A204.1 (cell line): ENCODE results near the gene RAPGEF2.
A peak's percentile ranks its signal among the peaks of the same experiment; 100 is the strongest.
"Not testable (repeated sequence)": the region's sequence is repeated elsewhere in the genome, so short reads cannot be mapped to it uniquely, and the experiment has no call there.

Experiments used
- FAIRE-seq: peaks from 2 replicates; lab custom pipeline; 2012; peaks lifted over from hg19 to GRCh38; lab: Jason Lieb, UNC

Gene RAPGEF2

DNA sequence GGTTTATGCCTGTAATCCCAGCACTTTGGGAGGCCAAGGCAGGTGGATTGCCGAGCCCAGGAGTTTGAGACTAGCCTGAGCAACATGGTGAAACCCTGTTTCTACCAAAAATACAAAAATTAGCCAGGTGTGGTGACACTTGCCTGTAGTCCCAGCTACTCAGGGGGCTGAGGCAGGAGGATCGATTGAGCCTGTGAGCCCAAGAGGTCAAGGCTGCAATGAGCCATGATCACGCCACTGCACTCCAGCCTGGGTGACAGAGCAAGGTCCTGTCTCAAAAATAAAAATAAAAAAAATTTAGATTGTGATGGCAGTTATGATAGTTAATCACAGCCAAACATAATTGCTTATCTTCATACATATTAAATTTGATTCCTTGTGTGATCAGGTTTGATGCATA, 58.6 kb downstream of the RAPGEF2 start:
- not testable (repeated sequence) for FAIRE-seq

DNA sequence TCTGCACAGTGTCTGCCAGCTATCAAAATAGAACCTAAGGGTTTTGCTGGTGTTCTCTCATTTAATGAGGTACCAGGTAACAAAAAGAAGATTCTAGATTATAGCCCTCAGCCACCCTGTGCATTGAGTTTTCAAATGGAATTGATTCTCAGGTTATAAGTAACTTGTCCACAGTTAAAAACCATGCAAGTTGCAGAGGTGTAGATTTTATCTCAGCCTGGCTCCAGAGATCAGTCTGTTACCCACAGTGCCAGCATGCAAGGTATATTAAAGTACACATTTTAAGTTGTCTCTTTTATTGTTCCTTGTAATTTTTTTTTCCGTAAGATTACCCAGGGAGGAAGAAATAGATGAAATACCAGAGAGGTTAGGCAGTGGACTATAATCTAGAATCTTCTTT, 59.7 kb downstream of the RAPGEF2 start:
- no peak for FAIRE-seq

DNA sequence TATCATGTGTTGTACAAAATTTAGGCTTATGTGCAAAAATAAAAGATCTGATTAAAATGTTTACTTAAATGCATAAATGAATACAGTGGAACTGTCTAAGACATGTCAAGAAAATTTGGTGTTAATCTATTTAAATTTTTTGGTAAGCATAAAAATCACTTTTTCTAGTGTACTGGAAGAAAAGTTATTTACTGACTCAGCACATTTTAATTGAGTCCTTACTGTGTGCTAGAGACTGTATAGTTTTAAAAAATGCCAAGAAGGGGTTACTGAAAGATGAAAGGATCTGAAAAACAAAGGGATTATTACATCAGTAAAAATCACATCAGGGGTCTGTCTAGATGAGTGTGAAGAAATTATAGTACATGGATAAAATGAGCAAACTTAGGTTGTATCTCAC, 60.6 kb downstream of the RAPGEF2 start:
- FAIRE-seq = peak; percentile 21

DNA sequence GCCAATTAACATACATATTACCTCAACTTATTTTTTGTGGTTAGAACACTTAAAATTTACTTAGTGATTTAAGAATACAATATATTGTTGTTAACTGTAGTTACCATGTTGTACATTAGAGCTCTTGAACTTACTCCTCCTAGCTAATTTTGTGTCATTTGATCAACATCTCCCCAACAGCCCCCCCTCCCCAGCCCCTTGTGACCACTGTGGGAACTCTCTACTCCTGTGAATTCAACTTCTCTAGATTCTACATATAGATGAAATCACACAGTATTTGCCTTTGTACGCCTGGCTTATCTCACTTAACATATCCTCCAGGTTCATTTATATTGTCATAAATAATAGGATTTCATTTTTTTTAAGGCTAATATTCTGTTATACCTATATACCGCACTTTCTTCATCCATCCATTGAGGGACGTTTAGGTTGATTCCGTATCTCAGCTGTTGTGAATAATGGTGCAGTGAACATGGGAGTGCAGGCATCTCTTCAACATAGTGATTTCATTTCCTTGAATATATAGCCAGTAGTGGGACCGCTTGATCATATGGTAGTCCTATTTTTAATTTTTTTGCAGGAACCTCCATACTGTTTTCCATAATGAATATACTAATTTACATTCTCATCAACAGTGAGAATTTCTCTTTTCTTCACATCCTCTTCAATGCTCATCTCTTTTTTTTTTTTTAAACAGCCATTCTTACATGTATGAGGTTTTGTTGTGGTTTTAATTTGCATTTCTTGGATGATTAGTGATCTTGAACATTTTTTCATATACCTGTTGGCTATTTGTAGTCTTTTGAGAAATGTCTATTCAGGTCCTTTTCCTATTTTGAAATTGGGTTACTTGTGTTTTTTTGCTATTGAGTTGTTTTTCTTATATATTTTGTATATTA, 66.8 kb downstream of the RAPGEF2 start:
- no peak for FAIRE-seq

DNA sequence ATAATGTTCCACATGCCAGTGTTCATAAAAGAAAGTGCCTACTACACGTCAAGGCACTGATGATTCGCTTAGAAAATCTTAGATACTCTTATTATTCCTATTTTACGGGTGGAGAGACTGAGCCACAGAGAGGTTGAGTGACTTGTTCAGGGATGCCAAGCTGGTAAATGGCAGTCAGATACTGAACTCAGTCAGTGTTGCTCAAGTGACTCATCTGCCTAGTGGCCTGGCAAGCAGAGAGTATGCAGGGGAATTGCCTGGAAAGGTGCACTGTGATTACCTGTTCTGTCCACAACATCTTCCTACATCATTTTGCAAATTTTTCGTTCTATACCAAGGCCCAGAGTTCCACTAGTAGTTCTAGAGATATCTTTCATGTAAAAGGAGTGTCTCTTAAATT, 68.4 kb downstream of the RAPGEF2 start:
- no peak for FAIRE-seq

DNA sequence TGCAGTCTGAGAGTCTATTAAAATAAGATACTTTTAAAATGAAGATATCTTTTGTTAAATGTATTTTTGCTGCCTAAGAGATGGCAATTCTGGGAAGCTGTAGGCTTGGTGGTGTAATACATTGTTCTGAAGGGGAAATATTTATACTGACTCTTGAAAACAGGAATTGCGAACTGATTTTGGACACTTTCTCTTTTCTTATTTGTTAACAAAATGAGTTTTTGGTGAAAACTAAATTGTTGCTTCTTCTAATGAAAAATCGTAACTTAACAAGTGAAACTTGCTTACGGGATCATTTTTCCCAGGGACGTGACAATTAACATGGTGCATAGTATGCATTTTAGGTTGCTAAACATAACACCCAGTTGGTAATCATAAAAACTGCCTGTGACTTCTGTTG, 71.0 kb downstream of the RAPGEF2 start:
- FAIRE-seq = no peak

DNA sequence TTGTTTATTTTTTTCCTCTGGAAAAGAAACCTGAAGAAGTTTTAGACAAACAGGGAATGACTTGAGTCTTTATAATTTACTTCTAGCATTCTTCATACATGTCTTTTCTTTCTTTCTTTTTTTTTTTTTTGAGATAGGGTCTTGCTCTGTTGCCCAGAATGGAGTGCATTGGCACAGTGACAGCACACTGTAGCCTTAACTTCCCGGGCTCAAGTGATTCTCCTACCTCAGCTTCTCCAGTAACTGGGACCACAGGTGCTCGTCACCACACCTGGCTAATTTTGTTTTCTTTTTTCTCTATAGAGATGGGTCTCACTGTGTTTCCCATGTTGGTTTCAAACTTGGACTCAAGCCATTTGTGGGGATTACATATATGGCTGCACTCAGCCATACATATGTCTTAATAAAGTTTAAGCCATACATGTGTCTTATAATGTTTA, 71.8 kb downstream of the RAPGEF2 start:
- no peak for FAIRE-seq

DNA sequence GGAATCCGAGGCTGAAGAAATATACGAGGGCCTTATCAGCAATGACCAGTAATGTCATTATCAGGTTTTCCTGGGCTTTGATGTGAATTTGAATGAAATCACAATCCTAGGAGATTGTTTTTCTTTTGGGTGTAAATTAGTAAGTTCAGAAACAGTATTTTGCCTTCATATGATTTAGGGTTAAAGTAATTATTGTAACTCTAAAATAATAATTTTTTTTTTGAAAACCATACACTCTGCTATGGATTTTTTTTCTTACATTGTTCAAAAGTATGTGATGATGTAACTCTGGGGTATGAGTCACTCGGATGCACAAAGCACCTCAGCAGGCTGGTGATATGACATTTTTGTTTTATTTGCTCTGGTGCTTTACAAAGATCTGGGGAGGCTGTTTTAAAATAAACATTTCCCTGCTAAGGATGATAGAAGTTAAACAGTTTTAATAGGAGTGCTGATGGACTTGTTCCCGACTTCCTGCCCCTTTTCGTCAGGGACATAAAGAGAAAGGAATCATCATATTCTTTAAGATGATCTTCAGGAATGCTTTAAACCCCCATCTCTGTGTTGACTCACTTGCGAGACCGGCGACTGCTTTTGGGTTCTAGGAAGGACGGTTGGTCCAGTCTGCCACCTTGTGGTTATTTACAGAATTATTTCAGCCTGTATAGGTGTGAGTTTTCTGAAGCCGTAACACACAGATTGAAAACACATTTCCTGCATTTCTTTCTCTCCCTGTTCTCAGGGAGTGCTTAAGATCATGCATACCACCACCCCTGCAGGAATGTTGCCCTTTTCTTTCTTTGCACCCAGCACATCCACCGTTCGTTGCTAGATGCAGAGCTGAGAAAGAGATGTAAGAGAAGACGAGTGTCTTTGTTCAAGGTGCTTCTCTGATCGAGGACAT, 72.5 kb downstream of the RAPGEF2 start:
- peak; percentile 96 for FAIRE-seq

DNA sequence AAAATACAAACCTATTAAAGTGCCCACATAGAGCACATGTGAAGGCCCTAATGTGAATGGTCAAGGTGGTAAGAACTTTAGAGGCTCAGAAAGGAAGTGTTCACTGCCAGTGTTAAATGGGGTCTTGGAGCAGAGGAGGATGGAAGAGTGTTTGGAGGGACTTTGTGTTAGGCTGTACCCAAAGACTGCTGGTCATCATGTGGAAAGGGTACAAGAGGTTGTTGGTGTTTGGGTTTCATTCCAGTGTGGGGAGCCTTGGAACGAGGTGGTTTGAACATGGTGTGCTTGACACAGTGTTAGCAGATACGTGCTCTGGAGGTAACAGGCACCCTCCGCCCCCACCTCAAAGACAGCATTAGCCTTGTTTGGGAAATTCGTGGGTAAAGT, 73.1 kb downstream of the RAPGEF2 start:
- FAIRE-seq = no peak

DNA sequence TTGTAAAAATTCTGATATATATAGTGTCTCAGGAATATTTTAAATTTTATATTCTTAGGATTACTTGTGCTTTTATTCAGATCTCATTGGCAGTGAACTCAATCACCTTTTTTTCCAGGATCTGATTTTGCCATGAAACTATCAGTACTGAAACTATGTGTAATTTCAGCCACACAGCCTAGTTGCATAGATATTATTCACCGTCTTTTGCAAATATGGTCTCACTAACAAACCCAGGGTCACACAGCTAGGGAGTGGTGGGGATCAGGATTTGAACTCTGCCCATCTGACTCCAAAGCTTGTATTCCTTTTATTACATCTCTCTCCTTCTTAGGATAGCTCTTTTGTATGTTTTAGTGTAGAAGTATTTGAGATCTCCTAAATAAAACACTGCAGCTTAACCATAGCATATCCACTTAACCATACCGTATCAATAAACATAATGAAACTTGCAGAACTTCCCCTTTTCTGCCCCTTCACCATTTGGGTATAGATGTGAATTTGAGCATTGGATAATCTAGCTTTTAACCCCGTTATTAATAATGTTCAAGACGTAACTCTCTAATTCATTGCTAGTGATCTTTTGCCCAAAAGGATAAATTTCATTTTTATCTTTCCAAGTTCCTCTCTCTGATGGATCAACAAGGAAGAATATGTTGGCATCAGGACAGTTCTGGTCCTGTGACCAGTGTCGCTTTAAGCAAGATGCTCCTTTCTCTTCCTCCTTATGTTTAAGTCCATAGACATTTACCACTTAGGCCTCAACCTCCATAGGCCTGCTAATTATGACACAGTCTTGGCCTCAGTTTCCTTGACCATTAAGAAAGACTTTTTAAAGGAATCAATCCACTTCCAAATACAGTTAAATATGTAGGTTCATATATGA, 74.6 kb downstream of the RAPGEF2 start:
- FAIRE-seq = peak; percentile 14

DNA sequence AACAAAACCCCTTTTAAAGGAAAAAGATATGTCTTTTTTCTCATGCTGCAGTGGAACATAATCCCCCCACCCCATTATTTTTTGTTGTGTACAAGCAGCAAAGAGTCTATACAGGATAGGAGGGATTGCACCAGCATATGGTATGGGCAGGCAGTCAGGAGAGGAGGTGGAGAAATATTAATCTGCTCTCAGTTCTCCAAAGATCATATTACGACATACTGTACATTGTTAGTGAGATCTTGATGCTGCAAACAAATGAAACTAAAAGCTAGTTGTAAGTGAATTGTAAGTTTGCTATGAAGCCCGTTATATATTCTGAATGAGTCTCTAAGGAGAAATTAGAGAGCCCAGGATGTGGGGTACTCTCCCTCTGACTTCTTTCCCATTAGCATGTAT, 75.3 kb downstream of the RAPGEF2 start:
- FAIRE-seq = no peak

DNA sequence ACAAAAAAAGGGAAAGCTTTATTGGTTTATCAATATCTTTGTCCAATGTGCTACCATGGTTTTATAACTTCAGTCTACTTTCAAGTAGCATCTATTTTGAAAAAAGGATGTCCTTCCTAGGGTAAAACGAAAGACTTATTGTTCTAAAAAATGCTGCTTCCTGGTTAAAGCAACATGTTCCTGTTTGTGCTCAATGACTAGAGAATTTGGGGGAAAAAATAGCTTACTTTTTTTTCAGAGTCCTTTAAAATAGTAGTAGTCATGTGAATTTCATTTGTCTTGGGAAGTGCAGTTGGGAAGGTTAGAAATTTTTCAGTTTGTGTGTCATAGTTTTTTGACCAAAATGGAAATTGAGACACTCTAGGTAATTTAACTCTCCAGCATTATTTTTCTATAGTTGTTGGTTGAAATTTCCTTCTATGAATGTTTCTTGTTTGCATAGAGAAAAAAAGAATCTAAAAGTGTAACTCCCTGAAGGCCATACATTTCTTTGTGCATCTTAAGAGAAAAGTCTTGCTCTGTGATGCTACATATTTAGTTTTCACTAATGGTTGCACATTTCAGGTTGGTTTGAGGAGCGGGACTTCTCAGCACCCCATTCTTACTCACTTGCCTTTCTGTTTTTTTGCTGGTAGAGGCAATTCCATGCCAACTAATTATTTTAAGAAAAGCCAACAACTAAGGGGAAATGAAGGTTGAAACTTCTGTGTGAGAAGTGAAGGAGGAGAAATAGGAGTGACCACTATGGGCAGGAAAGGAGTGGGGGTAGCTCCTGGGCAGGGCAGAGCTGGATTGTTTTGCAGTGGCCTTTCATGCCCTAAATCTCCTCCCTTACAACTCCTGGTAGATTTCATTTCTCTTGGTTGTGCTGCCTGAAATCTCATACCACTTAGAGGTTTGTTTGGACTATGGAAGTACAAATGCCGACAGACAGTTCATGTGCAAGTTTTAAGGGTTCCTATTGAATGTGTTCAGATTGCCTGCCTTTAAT, 76.4 kb downstream of the RAPGEF2 start:
- FAIRE-seq = no peak

DNA sequence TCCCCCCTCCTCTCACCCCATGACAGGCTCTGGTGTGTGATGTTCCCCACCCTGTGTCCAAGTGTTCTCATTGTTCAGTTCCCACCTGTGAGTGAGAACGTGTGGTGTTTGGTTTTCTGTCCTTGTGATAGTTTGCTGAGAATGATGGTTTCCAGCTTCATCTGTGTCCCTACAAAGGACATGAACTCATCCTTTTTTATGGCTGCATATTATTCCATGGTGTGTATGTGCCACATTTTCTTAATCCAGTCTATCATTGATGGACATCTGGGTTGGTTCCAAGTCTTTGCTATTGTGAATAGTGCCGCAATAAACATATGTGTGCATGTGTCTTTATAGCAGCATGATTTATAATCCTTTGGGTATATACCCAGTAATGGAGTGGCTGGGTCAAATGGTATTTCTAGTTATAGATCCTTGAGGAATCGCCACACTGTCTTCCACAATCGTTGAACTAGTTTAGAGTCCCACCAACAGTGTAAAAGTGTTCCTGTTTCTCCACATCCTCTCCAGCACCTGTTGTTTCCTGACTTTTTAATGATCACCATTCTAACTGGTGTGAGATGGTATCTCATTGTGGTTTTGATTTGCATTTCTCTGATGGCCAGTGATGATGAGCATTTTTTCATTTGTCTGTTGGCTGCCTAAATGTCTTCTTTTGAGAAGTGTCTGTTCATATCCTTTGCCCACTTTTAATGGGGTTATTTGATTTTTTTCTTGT, 81.2 kb downstream of the RAPGEF2 start:
- not testable (repeated sequence) for FAIRE-seq

DNA sequence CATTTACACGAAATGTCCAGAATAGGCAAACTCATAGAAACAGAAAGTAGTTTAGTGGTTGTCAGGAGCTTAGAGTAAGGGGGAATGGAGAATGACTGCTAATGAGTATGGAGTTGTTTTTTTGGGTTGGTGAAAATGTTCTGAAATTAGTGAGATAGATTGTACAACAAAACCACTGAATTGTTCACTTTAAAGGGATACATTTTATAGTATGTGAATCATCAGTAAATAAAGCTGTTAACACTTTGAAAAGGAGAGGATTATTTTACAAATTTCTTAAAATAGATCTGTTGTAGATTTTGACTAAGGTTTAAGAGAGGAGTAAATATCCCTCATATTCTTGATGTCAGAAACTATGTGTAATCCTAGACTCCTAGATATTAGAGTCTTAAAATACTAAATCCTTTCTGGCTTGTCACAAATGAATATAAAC, 82.7 kb downstream of the RAPGEF2 start:
- no peak for FAIRE-seq

DNA sequence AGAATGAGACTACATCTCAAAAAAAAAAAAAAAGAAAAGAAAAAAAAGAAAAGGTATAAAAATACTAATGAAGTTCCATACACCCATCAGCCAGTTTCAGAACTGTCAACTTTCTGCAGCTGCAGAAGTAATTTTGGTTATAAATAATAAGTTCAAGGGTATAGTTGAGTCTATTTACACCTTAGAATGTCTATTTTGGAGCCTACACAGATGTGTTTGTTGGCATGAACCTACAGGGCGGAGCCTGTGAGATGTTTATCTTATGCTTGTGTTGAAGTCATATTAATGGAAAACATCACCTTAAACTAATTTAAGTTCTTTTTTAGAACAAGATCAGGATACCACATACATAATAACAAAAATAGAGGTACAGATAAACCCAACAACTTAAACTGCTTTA, 85.8 kb downstream of the RAPGEF2 start:
- FAIRE-seq = no peak

DNA sequence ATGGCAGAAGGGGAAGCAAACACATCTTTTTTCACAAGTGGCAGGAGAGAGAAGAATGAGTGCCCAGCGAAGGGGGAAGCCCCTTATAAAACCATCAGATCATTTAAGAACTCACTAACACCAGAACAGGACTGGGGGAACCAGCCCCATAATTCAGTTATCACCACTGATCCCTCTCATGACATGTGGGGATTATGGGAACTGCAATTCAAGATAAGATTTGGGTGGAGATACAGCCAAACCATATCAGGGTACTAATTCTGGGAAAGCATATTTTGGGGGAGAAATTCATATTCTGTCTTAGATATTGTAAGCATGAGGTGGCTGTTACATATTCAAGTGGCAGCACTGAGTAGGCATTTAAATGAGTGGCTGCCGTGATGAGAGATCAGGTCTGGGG, 87.8 kb downstream of the RAPGEF2 start:
- no peak for FAIRE-seq

DNA sequence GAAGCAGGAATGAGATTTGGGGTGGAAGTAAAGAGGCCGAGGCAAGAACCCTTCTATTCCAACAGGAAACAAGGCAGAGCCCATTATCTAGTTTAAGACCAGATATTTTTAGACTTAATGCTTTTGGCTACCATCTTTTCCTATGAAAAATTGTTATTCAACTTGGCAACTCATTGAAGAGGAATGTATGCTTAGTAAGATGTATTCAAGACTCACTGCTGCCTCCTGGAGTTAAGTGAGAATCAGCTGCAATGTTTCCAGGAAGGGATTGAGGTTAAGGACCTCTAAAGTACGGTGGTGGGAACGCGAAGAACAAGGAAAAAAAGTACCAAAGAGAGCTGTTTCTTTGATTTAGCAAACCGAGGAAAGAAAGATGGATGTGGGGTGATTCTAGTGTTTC, 89.1 kb downstream of the RAPGEF2 start:
- peak; percentile 11 for FAIRE-seq

DNA sequence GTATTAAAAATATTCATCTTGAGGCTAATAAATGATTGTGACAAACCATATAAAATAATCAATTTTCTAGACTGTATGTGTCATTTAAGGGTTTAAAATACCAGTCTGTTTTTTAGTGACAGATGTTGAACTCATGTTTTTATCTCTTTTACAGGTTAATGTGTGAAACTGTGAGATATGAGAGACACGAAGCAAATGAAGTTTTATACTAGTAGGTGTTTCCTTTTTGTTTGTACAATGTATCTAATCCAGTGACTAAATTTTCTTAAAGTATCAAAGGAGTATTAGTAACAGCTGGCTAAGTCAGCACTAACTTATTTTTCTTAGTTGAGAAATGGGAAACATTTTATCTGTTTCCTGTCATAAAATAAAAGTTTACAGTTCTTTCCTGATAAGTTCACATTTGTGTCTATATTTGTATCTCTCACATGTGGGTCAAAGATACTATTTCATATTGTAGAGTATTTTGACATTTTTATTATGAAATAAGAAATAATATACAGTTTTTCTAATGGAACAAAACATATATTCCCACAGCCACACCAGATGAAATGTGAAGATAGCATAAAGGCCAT, 90.3 kb downstream of the RAPGEF2 start:
- peak; percentile 11 for FAIRE-seq

DNA sequence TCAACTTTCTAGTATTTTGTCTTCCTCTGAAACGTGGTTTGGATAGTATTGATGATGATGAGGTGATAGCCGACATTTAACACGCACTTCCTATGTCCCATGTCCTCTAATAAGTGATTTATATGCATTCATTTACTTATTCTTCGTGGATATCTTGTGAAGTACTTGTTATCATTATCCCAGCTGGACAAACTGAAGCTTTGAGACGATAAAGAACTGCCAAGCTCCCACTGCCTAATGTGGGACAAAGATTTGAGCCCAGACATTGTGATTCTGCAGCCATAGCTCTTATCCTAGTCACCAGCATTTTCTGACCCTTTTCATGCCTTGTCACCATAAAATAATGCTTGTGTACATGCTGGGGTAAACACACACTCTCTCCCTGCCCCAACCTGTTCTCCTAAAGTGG, 92.5 kb downstream of the RAPGEF2 start:
- FAIRE-seq = no peak
